ENCODE data around the gene LRP8. TPM values are rescaled to one million over a fixed set of nuclear protein-coding genes. Genes with fewer than 3 reads are reported as not detected.

Gene LRP8
- total and polyA plus RNA-seq, 4 donors: 0.15 to 0.75 (median 0.29) TPM

DNA sequence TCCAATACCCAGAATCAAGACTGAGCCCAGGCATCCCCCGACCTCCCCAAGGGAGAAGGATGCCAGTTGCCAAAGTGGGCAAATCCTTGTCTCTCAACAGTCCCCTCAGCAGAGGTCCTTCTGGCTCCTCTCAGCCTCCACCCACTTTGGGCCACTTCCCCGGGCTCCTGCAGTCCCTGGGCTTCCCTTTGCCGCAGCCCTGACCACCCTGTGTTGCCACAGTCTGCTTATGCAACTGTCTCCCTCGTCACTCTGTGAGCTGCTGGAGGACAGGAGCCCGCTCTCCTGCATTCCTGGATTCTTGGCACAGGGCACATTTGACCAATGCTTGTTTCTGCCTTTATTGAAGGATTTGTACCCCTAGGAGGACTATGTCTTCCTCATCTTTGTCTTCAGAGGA, 2.9 kb upstream of the LRP8 start:
- Histone ChIP-seq H3K4me3 (ENCODE audit: low read depth in 1 of 3, low read length in 3 of 3) (no peak overlapping the region), H3K9ac (ENCODE audit: low read depth in 1 of 2, low read length in 2 of 2) (no peak overlapping the region), H3K27me3 (ENCODE audit: control insufficient read depth in 4 of 4, insufficient read depth in 4 of 4, low read length in 3 of 4) (no peaks in the 10 kb centered on the region), H3K4me1 (ENCODE audit: control insufficient read depth in 4 of 4, insufficient read depth in 4 of 4, low read length in 3 of 4) (peaks cover 11 to 18% (median 17%) of the 10 kb centered on the region in 4 donors), H3K36me3 (ENCODE audit: control insufficient read depth in 4 of 4, insufficient read depth in 3 of 4, low read depth in 1 of 4, low read length in 3 of 4) (no peaks in the 10 kb centered on the region), H3K9me3 (ENCODE audit: control insufficient read depth in 4 of 4, low read length in 3 of 4) (no peaks in the 10 kb centered on the region), H3K27ac (ENCODE audit: low read depth in 1 of 2, low read length in 2 of 2) (no peak overlapping the region)
- no peak for TF ChIP-seq RAD21 (IDR thresholded peaks at IDR 0.05)
- TF ChIP-seq GABPA (IDR thresholded peaks at IDR 0.05 in 1 of 2, conservative IDR thresholded peaks at IDR 0.05 in 1 of 2): no peak
- no peak for TF ChIP-seq EGR1 (IDR thresholded peaks at IDR 0.05; ENCODE audit: low read depth in 2 of 2)
- no peak for TF ChIP-seq JUND (IDR thresholded peaks at IDR 0.05)
- TF ChIP-seq, protein P1, sequence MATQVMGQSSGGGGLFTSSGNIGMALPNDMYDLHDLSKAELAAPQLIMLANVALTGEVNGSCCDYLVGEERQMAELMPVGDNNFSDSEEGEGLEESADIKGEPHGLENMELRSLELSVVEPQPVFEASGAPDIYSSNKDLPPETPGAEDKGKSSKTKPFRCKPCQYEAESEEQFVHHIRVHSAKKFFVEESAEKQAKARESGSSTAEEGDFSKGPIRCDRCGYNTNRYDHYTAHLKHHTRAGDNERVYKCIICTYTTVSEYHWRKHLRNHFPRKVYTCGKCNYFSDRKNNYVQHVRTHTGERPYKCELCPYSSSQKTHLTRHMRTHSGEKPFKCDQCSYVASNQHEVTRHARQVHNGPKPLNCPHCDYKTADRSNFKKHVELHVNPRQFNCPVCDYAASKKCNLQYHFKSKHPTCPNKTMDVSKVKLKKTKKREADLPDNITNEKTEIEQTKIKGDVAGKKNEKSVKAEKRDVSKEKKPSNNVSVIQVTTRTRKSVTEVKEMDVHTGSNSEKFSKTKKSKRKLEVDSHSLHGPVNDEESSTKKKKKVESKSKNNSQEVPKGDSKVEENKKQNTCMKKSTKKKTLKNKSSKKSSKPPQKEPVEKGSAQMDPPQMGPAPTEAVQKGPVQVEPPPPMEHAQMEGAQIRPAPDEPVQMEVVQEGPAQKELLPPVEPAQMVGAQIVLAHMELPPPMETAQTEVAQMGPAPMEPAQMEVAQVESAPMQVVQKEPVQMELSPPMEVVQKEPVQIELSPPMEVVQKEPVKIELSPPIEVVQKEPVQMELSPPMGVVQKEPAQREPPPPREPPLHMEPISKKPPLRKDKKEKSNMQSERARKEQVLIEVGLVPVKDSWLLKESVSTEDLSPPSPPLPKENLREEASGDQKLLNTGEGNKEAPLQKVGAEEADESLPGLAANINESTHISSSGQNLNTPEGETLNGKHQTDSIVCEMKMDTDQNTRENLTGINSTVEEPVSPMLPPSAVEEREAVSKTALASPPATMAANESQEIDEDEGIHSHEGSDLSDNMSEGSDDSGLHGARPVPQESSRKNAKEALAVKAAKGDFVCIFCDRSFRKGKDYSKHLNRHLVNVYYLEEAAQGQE (IDR thresholded peaks at IDR 0.05): no peak
- no peak for TF ChIP-seq FOXA2 (IDR thresholded peaks at IDR 0.05)
- TF ChIP-seq, protein P2, sequence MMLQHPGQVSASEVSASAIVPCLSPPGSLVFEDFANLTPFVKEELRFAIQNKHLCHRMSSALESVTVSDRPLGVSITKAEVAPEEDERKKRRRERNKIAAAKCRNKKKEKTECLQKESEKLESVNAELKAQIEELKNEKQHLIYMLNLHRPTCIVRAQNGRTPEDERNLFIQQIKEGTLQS (IDR thresholded peaks at IDR 0.05): no peak
- TF ChIP-seq TAF1 (conservative IDR thresholded peaks at IDR 0.05): no peak
- no peak for TF ChIP-seq NR2F2 (IDR thresholded peaks at IDR 0.05)
- TF ChIP-seq HNF4A (conservative IDR thresholded peaks at IDR 0.05): no peak
- TF ChIP-seq YY1 (IDR thresholded peaks at IDR 0.05): no peak
- TF ChIP-seq, protein P3, sequence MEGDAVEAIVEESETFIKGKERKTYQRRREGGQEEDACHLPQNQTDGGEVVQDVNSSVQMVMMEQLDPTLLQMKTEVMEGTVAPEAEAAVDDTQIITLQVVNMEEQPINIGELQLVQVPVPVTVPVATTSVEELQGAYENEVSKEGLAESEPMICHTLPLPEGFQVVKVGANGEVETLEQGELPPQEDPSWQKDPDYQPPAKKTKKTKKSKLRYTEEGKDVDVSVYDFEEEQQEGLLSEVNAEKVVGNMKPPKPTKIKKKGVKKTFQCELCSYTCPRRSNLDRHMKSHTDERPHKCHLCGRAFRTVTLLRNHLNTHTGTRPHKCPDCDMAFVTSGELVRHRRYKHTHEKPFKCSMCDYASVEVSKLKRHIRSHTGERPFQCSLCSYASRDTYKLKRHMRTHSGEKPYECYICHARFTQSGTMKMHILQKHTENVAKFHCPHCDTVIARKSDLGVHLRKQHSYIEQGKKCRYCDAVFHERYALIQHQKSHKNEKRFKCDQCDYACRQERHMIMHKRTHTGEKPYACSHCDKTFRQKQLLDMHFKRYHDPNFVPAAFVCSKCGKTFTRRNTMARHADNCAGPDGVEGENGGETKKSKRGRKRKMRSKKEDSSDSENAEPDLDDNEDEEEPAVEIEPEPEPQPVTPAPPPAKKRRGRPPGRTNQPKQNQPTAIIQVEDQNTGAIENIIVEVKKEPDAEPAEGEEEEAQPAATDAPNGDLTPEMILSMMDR (IDR thresholded peaks at IDR 0.05; ENCODE audit: low read depth, low read length, missing input control): no peak
- TF ChIP-seq SP1 (IDR thresholded peaks at IDR 0.05): no peak
- TF ChIP-seq FOXA1 (IDR thresholded peaks at IDR 0.05): no peak
- TF ChIP-seq, protein P4, sequence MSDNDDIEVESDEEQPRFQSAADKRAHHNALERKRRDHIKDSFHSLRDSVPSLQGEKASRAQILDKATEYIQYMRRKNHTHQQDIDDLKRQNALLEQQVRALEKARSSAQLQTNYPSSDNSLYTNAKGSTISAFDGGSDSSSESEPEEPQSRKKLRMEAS (IDR thresholded peaks at IDR 0.05): no peak
- no peak for DNase-seq (ENCODE audit: low spot score)
- 75% methylated on average over 5 of the region's 5 CpGs for WGBS

DNA sequence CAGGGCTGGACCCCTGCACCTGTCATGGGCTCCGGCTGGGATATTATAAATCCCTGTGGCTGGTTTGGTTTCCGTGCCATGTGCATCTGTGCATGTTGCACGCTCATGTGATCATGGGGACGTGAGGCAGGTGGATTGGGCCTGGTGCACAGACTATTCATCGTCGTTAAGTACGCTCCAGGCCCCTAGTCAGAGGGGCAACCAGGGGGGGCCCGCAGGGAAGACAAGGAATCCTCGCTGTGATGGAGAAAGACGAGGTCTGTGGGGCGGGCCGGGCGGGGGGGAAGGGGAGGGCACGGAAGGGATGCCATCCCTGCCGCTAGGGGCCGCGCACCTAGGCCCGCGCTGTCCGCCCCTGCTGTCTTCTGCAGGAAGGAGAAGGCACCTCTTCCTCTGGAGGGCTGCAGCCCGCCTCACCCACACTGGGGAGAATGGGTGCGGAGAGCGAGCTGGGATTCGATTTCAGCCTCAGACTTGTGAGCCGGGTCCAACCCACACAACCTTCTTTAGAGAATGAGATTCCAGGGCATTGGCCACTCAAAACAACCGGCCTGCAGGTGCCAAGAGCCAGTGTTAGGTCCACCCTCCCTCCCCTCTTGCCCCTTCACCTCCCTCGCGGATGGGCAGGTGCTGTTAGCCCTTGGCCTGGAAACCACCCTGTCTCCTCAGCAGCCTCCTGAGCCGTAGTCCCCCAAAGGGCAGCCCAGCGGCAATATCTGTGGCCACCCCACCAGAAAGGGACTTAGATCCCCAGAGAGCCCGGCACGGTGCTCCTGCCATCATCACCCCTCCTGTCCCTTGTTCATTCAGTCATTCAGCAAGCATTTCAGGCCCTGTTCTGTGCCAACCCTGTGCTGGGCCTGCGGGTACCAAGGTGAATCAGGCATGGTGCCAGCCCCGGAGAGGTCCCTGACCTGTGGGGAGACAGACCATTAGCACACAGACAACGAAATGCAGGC, 950 bp upstream of the LRP8 start:
- Histone ChIP-seq H3K9me3 (ENCODE audit: control insufficient read depth in 4 of 4, low read length in 3 of 4) (no peaks in the 10 kb centered on the region), H3K27me3 (ENCODE audit: control insufficient read depth in 4 of 4, insufficient read depth in 4 of 4, low read length in 3 of 4) (peaks cover 0 to 2% (median 0%) of the 10 kb centered on the region in 4 donors), H3K36me3 (ENCODE audit: control insufficient read depth in 4 of 4, insufficient read depth in 3 of 4, low read depth in 1 of 4, low read length in 3 of 4) (no peaks in the 10 kb centered on the region), H3K4me3 (ENCODE audit: low read depth in 1 of 3, low read length in 3 of 3) (no peak overlapping the region), H3K4me1 (ENCODE audit: control insufficient read depth in 4 of 4, insufficient read depth in 4 of 4, low read length in 3 of 4) (peaks cover 11 to 22% (median 20%) of the 10 kb centered on the region in 4 donors), H3K9ac (ENCODE audit: low read depth in 1 of 2, low read length in 2 of 2) (no peak overlapping the region), H3K27ac (ENCODE audit: low read depth in 1 of 2, low read length in 2 of 2) (no peak overlapping the region)
- no peak for DNase-seq (ENCODE audit: low spot score)
- 73% methylated on average over 35 of the region's 35 CpGs for WGBS
- TF ChIP-seq GABPA (IDR thresholded peaks at IDR 0.05 in 1 of 2, conservative IDR thresholded peaks at IDR 0.05 in 1 of 2) (no peak), RXRA (IDR thresholded peaks at IDR 0.05) (no peak), YY1 (IDR thresholded peaks at IDR 0.05) (no peak), FOXA2 (IDR thresholded peaks at IDR 0.05) (no peak), EGR1 (IDR thresholded peaks at IDR 0.05; ENCODE audit: low read depth in 2 of 2) (no peak), HNF4G (IDR thresholded peaks at IDR 0.05) (no peak), NR2F2 (IDR thresholded peaks at IDR 0.05) (no peak), SP1 (IDR thresholded peaks at IDR 0.05) (no peak), HNF4A (conservative IDR thresholded peaks at IDR 0.05) (no peak), RAD21 (IDR thresholded peaks at IDR 0.05) (no peak), TAF1 (conservative IDR thresholded peaks at IDR 0.05) (no peak), JUND (IDR thresholded peaks at IDR 0.05) (no peak)
- TF ChIP-seq, protein P1 (IDR thresholded peaks at IDR 0.05): no peak
- TF ChIP-seq, protein P4 (IDR thresholded peaks at IDR 0.05): no peak
- TF ChIP-seq, protein P5, sequence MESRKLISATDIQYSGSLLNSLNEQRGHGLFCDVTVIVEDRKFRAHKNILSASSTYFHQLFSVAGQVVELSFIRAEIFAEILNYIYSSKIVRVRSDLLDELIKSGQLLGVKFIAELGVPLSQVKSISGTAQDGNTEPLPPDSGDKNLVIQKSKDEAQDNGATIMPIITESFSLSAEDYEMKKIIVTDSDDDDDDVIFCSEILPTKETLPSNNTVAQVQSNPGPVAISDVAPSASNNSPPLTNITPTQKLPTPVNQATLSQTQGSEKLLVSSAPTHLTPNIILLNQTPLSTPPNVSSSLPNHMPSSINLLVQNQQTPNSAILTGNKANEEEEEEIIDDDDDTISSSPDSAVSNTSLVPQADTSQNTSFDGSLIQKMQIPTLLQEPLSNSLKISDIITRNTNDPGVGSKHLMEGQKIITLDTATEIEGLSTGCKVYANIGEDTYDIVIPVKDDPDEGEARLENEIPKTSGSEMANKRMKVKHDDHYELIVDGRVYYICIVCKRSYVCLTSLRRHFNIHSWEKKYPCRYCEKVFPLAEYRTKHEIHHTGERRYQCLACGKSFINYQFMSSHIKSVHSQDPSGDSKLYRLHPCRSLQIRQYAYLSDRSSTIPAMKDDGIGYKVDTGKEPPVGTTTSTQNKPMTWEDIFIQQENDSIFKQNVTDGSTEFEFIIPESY (IDR thresholded peaks at IDR 0.05): no peak
